GM19452 (cell line): Measurements from ENCODE around the gene OBSCN.

ENCODE experiments used
- ATAC-seq: cut with Tn5 transposase; IDR thresholded peaks from one replicate; pipeline ENCODE4 v1.9.1; 2021; ENCODE audit not compliant: unreplicated experiment

Gene OBSCN

GRCh38 chr1:228428412-228428811, 220.6 kb downstream of the OBSCN start:
- ATAC-seq, result no peak
